Measurements from ENCODE around the gene RTN3.
"Not testable (repeated sequence)": the region's sequence is repeated elsewhere in the genome, so short reads cannot be mapped to it uniquely, and the experiment has no call there.

The RTN3 gene

DNA sequence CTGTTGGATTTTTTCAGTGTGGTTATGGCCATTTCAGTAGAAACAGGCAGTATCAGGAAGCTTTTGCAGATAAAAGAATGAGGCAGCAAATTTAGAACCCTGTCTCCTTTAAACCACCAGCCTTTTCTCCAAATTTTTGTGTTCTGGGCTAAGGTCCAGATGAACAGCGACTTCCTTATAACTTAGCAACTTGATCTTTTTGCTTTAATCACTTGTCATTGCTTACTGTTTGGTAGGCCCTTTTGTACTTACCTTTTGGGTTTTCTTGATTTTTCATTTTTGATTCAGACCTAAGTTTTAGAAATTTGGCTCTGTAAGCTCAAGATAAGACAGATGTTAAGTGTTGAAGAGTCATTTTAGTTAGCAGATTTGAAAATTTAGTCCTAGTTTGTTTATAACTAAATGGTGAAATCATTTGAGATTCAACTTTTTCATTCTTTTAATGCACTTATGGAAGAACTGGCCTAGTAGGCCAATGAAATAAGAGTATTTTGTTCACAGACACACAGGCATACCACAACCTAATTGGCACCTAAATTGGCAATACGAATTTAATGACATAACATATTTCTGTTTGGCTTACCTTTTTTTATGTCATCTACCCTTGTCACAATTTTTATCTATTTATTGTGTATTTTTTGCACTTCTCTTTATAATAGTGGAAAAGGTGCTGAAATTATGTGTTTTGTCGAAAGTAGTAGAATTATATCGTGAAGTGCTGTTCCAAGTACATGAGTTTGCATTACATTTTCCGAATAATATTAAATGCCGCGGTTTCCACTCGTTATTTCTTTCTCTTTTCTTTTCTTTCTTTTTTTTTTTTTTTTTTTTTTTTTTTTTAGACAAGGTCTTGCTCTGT is 2.1 kb downstream of the RTN3 start:
- FAIRE-seq = no peak

DNA sequence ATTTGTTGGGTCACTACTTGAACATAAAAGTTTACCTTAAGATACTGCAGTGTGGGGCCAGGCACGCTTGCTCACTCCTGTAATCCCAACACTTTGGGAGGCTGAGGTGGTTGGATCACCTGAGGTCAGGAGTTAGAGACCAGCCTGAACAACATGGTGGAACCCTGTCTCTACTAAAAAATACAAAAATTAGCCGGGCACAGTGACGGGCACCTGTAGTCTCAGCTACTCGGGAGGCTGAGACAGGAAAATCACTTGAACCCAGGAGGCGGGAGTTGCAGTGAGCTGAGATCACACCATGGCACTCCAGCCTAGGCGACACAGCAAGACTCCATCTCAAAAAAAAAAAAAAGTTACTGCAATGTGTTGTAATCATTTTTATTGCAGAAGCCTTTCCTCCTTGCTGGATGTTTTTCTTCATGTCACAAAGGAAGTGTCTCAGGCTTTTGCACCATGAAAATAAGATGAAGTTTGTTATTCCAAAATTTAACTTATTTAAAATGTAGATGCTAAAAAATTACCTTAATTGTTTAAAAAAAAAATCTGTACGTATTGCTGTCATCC is 3.9 kb downstream of the RTN3 start:
- FAIRE-seq = not testable (repeated sequence)

DNA sequence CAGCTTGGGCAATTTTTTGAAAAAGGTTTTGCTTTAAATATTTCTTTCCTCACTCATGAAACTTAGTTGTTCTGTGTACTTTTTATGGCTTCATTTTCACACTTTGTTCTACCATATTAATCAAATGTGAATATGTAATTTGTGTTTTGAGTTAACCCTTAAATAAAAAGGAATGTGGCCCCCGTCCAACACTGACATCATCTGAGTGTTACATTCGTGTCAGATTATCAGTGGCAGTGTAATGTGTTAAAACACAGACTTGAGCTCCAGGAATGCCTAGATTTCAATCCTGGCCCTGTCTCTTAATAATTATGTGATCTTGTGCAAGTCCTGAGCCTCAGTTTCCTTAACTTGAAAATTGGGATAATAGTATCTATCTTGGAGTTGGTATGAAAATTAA is 5.6 kb downstream of the RTN3 start:
- FAIRE-seq = no peak

DNA sequence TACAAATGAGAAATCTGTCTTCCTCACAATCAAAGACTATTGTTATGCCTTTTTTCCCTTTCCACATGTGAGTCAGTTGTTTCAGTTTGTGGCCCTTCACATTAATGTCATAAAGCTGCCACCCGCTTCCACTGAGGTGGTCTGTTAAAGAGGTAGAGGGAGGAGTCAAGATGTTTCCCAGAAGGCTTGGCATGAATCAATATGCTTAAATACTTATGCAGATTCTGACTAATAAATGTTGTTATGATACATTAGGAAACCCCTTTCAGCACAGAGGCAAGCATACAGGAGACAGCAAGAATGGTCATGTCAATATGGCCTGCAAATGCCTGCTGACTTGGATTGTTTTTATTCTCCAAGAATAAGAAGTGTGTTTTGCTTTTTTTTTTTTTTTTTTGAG is 6.5 kb downstream of the RTN3 start:
- FAIRE-seq = no peak

DNA sequence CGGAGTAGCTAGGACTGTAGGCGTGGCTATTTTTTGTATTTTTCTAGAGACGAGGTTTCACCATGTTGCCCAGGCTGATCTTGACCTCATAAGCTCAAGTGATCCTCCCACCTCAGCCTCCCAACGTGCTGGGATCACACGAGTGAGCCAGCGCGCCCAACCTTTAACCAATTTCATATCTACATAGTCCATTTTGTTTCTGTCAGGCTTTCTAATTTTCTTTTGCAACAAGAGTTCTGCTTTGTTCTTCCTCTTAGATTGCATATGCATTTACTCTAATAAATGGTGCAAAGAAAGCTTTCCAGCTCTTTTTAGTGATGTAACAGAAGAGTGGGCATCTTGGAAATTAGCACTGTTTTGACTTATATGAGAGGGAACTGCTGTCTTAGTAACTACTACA is 13.3 kb downstream of the RTN3 start:
- no peak for FAIRE-seq

DNA sequence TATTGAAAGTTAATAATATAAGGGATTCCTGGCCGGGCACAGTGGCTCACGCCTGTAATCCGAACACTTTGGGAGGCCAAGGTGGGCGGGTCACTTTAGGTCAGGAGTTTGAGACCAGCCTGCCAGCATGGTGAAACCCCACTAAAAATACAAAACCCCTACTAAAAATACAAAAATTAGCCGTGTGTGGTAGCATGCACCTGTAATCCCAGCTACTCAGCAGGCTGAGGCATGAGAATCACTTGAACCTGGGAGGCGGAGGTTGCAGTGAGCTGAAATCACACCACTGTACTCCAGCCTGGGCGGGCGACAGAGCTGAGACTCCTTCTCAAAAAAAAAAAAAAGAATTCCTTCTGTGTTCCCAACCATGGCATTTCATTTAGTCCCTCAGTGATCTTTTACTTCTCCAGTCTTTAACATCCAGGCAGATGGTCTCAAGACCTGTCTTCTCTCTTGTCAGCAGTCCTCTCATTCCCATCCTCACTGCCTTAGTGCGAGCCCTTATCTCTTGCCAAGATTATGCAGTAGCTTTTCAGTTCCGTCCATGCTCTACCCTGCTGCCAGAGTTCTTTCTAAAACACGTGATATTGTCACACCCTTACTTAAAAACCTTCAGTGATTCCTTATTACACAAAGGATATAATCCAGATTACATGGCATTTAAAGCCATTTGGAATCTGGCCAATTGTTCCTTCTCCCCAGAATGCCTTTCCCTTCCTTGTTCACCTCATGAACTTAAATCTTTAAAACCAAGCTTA is 17.9 kb downstream of the RTN3 start:
- no peak for FAIRE-seq

DNA sequence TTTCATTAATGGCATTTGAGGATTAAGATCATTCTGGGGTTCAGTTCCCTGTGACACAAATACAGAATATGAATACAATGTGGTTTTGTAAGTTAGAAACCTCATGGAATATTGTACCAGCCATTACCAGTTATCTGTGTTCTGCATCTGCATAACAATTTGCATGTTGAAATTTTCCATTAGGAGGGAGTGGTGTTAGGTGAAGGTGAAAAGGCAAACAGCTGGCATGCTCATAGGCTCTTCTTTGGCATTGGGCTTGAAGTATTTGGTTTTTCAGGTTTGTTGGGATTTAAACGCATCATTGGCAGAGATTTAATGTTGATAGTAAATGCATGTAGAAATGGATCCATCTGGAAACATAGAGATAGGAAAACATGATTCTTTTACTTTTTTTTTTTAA is 18.6 kb downstream of the RTN3 start:
- no peak for FAIRE-seq

DNA sequence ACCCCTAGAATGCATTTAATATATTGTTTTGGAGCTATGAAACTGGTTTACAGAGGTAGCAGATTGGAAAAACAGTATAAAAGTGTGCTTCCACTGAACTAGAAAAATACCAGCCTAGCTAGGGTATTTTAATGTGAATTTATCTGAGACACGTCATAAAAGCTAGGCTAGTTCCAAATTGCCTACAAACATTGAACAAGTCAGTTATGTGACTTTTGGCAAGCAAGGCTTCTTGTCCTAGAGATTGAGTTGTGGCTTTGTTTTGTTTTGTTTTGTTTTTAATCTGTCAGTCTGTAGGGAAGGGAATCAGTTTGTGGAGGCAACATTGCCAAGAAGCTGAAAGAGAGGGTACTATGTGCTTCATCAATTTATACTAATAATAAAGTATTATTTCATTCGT is 24.2 kb downstream of the RTN3 start:
- no peak for FAIRE-seq

DNA sequence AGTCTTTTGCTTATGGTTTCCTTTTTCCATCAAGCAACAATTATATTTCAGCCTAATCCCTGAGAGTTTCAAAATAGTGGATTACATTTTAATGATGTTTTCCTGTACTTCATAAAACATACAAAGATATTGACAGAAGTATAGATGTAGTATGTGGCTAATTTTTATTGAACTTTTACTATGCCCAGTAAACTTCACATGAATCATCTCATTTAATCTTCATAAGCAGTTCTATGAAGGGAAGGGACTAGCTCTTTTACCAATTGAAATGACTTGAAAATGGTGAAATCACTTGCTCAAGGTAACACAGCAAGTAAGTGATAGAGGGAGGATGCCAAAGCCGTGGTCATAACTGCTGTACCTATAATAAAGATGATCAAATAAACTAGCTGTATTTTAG is 27.5 kb downstream of the RTN3 start:
- no peak for FAIRE-seq

DNA sequence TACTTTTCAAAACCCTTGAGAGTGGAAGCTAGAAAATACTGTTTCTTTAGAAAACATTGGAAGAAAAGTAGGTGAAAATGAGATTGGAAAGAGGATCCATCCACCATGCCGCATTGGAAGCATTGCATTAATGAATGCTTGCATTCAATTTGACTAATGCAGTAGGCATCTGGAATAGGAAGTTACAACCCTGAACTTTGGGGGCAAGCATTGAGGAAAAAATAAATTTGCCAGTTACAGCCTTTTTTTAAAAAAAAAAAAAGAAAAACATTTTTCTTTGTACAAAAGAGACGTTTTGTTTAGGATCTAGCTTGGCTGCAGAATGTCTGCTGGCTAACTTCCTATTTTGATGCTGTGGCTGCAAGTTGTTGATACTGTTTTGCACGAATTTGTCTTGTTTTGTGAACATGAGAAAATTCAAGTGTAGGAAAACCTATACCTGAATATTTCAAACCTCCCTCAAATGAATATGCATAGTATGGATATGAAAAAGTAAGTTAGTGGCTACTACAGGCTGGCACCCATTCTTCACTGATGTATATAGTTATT is 28.1 kb downstream of the RTN3 start:
- no peak for FAIRE-seq

DNA sequence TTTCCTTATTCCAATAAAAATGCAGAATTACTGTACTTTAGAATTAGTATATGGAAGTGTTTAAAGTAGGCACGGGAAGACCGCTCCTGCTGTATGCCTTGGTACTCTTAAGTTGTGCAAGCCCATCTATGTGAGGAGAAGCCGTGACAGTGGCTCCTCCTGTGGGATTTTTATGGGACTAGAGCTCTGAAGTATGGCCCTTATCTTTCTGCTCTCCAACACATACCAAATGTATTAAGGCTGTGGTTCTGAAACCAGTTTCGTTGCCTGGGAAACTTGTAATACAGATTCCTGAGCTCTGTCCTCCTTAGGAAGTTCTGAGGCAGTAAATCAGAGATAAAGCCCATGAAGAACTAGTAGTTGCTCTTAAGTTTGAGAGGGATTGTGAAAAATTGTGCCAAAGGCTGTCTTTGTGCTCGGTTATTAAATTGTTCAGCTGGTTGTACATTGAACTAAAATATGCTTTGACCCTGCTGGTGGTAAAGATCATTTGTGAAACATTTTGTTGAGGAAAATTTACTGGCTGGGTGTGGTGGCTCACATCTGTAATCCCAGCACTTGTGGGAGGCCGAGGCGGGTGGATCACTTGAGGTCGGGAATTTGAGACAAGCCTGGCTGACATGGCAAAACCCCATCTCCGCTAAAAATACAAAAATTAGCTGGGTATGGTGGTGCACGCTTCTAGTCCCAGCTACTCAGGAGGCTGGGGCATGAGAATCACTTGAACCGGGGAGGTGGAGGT is 29.3 kb downstream of the RTN3 start:
- no peak for FAIRE-seq

DNA sequence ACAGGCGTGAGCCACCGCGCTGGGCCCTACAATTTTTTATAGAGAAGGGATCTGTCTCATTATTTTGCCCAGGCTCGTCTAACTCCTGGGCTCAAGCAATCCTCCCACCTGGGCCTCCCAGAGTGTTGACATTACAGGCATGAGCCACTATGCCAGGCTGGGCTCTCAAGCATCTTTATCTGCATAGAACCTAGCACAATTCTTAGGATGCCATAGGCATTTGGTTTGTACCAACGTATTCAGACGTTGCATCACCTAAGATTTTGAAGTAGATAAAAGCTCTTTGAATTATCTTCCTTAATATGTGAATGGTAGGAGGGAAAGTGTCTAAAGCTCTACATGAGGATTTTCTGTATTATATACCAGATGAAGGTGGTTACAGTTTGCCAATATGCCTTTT is 30.5 kb downstream of the RTN3 start:
- no peak for FAIRE-seq

DNA sequence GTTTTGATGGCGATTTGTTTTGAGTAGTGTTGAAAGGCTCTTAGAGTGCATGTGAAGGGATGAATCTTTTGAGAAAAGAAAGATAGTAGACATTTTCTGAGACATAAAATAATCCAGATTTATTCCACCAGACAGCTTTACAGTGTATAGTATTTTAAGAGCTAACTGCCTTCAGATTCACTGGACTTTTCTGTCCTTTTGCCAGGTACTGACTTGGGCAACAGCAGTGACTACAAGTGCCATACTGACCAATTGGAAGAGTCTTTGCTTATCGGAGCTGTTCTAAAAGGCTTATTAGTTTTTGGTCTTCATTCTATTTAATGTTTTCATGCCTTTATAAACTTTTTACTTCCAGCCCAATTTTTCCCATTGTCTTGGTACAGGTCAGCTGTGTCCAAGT is 32.5 kb downstream of the RTN3 start:
- no peak for FAIRE-seq

DNA sequence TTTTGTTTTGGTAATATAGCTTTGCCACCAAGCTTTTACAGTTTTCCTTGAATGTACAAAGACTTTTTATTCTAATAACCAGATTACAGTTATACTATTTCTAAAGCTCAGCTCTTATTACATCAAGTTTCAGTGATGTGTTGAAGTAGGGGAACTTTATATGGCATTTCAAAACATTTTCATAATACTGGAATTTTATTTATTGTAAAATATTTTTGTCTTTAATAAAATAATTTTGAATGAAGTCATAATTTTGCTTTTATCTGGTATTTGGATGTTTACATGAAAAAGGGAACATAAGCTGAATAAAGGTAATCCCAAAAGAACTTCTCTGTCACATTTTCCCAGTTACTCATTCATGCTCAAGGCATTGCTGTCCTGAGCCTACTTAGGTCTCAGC is 34.7 kb downstream of the RTN3 start:
- FAIRE-seq = no peak

DNA sequence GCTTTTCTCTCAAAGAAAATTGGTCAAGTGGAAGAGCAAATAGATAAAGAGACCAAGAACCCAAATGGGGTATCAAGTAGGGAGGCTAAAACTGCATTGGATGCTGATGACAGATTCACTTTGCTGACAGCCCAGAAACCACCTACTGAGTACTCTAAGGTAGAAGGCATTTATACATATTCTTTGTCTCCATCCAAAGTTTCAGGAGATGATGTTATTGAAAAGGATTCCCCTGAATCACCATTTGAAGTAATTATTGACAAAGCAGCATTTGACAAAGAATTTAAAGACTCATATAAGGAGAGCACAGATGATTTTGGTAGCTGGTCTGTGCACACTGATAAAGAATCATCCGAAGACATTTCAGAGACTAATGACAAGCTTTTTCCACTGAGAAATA is 37.7 kb downstream of the RTN3 start:
- no peak for FAIRE-seq

DNA sequence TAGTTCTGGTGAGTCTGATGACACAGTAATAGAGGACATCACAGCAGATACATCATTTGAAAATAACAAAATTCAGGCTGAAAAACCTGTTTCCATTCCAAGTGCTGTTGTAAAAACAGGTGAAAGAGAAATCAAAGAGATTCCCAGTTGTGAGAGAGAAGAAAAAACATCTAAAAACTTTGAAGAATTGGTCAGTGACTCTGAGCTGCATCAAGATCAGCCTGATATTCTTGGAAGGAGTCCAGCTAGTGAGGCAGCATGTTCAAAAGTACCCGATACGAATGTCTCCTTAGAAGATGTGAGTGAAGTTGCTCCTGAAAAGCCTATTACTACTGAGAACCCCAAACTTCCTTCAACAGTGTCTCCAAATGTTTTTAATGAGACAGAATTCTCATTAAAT is 38.7 kb downstream of the RTN3 start:
- FAIRE-seq = no peak

DNA sequence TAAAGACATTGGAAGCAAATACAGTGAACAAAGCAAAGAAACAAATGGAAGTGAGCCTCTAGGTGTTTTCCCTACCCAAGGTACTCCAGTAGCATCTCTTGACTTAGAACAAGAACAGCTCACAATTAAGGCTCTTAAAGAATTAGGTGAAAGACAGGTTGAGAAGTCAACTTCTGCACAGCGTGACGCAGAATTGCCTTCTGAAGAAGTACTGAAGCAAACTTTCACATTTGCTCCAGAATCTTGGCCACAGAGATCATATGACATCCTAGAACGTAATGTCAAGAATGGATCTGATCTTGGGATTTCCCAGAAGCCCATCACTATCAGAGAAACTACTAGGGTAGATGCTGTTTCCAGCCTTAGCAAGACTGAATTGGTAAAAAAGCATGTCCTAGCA is 39.3 kb downstream of the RTN3 start:
- FAIRE-seq = no peak

DNA sequence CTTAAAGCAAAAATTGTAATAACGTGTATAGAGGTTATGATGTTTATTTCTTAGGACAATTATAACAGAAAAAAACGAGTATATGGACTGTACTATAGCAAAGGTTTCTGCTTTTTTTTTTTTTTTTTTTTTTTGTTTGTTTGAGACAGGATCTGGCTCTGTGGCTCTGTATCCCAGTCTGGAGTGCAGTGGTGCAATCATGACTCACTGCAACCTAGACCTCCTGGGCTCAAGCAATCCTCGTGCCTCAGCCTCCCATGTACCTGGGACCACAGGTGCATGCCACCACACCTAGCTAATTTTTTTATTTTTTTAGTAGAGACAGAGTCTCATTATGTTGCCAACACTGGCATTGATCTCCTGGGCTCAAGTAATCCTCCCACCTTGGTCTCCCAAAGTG is 48.0 kb downstream of the RTN3 start:
- no peak for FAIRE-seq

DNA sequence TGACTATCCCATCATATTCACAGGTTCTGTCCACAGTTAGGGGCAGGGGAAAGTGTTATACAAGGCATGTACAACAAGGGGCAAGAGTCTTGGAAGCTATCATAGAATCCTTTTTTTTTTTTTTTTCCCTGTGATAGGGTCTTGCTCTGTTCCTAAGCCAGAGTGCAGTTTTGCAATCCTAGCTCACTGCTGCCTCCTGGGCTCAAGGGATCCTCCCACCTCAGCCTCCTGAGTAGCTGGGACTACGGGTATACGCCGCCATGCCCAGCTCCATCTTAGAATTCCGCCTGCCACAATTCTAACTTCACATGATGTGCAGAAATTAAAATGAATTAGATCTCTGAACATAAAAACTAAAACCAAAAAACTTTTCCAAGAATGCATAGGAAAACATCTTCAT is 55.6 kb downstream of the RTN3 start:
- no peak for FAIRE-seq

DNA sequence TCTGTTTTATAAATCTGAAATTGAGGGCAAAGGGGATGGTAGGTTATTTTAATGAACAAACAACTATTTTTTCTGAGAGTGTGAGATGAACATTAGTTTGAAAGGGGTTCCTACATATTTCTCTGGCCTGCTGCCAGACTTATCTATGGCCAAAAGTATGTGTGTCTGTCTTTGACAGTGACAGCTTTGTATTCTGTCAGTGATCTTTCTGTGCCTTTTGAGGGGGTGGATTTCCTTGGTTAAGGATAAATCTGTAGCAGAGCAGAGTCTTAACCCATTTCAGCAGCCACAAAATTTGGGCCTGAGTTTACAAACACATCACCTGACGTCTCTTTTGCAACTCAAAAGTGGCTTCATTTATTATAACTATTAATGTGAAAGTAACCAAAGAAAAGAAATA is 56.4 kb downstream of the RTN3 start:
- no peak for FAIRE-seq

DNA sequence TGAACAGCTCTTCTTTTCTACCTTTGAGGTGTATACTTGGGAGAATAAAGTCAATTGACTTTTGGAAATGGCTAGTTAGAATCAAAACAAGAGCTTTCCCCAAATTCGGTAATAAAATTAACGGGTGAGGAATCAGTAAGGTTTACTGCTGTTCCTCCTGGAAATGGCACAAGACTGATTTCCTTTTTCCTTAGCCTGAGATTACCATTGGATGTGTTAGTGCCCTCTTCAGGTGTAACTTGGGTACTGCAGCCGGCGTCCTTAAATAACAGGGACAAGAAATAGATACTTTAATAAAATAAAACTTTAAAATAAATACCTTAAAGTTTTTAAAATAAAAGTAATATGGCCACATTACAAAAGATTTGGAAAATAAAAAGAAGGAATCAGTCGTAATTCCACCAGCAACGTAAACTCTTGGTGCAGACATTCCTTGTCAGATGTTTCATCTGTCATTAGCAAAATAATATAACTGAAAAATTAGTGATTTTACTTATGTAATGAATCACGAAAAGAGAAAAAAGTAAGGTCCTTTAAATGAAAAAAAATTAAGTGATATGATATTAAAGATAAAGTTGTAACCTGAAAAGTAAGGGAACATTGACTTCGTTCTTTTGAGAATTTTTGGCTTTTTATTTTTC is 57.5 kb downstream of the RTN3 start:
- FAIRE-seq = peak; percentile 97

DNA sequence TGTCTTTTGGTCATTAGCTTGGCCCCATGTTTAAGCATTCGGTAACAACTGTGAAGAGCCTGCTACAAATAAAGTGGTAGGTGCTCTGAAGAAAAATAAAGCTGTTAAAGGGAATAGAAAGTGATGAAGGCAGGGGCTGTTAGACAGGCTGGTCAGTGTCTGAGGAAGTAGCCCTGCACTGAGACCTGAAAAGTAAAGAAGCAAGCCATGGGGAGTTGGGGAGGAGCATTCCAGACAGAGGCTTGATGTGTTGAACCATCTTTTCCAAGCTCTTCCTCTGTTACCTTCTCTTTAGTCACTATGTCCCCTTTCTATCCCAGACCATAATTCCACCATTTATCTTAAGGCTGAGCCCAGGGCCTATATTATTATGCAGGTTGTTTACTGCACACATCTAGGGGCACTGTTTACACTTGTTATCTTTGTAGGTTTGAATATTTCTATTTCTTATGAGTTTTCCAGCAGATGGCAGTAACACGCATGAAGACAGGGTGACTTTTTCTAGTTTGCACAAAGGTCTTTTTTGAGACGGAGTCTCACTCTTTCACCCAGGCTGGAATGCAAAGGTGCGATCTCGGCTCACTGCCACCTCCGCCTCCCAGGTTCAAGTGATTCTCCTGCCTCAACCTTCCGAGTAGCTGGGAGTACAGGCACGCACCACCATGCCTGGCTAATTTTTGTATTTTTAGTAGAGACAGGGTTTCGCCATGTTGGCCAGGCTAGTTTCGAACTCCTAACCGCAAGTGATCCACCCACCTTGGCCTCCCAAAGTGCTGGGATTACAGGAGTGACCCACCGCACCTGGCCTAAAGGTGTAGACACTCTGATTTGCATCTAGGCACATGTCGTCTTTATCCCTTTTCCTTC is 64.2 kb downstream of the RTN3 start:
- FAIRE-seq = no peak
